Inflammatory macrophage treated with lipopolysaccharide for 1 hour (primary cell): ENCODE measurements around the gene PCSK5.

Experiments used
- DNase-seq, 2 donors: peaks; one replicate each; pipeline ENCODE4 v3.0.0-alpha.2; 2020 to 2022

PCSK5 gene

GRCh38 chr9:75967556-75967955 is 77.1 kb downstream of the PCSK5 start:
- DNase-seq, result no peak

- no peak for DNase-seq
Observed at GRCh38 chr9:75974016-75974766, 83.7 kb downstream of the PCSK5 start.

GRCh38 chr9:75975071-75975470 is 84.6 kb downstream of the PCSK5 start:
- DNase-seq, result no peak

GRCh38 chr9:75976549-75976948 is 86.1 kb downstream of the PCSK5 start:
- no peak for DNase-seq

GRCh38 chr9:75979362-75979761 is 88.9 kb downstream of the PCSK5 start:
- DNase-seq, result no peak

- no peak for DNase-seq
Observed at GRCh38 chr9:75983319-75984045, 93.0 kb downstream of the PCSK5 start.

- DNase-seq, result no peak
Observed at GRCh38 chr9:75985515-75985914, 95.0 kb downstream of the PCSK5 start.

- no peak for DNase-seq
Observed at GRCh38 chr9:75988663-75989062, 98.2 kb downstream of the PCSK5 start.

GRCh38 chr9:75990156-75990555 is 99.7 kb downstream of the PCSK5 start:
- DNase-seq, result no peak

- DNase-seq, result no peak
Observed at GRCh38 chr9:75990576-75991304, 100.3 kb downstream of the PCSK5 start.

- no peak for DNase-seq
Observed at GRCh38 chr9:75992482-75993206, 102.2 kb downstream of the PCSK5 start.

- no peak for DNase-seq
Observed at GRCh38 chr9:75993434-75993833, 103.0 kb downstream of the PCSK5 start.

- DNase-seq, result no peak
Observed at GRCh38 chr9:75995066-75995465, 104.6 kb downstream of the PCSK5 start.

GRCh38 chr9:75996726-75997125 is 106.3 kb downstream of the PCSK5 start:
- DNase-seq, result no peak

GRCh38 chr9:75997206-75997605 is 106.7 kb downstream of the PCSK5 start:
- DNase-seq, result no peak

GRCh38 chr9:75998096-75998780 is 107.8 kb downstream of the PCSK5 start:
- DNase-seq, result no peak

- DNase-seq, result no peak
Observed at GRCh38 chr9:76001459-76001858, 111.0 kb downstream of the PCSK5 start.

GRCh38 chr9:76003041-76003440 is 112.6 kb downstream of the PCSK5 start:
- no peak for DNase-seq

- DNase-seq, result no peak
Observed at GRCh38 chr9:76004526-76004925, 114.1 kb downstream of the PCSK5 start.

GRCh38 chr9:76007935-76008334 is 117.5 kb downstream of the PCSK5 start:
- DNase-seq, result no peak

GRCh38 chr9:76013809-76014208 is 123.3 kb downstream of the PCSK5 start:
- no peak for DNase-seq

- no peak for DNase-seq
Observed at GRCh38 chr9:76018235-76018634, 127.8 kb downstream of the PCSK5 start.
